WTC11 (cell line): Measurements from ENCODE around the gene MRPL2. TPM values are rescaled to one million over a fixed set of nuclear protein-coding genes. Genes with fewer than 3 reads are reported as not detected.

Experiments
- ATAC-seq: fragments of 200-7000 bp; cut with Tn5 transposase; 2 replicates; pipeline ENCODE4 v1.10.0; 2021; ENCODE audit warnings: mild to moderate bottlenecking, moderate library complexity
- CTCF ChIA-PET: fragments of 300-600 bp; sonication (Branson Sonifier 250); formaldehyde crosslinking; loops from one replicate; lab custom pipeline; 2021; ENCODE audit warnings: antibody characterized with exemption; lab: Charles Lee
- POLR2A ChIA-PET: fragments of 350-600 bp; sonication (Branson Sonifier 250); formaldehyde crosslinking; loops from one replicate; lab custom pipeline; 2021; ENCODE audit warnings: antibody characterized with exemption; lab: Charles Lee
- DNase-seq: peaks from one replicate; pipeline ENCODE4 v3.0.0; 2021; ENCODE audit warnings: low spot score
- H3K27ac Mint-ChIP-seq: 2 replicates; pipeline ENCODE4 v1.8.0; 2021; ENCODE audit warnings: mixed read lengths
- H3K27me3 Mint-ChIP-seq: 2 replicates; pipeline ENCODE4 v1.8.0; 2021; ENCODE audit warnings: low read depth, mild to moderate bottlenecking, moderate library complexity, mixed read lengths
- H3K36me3 Mint-ChIP-seq: 2 replicates; pipeline ENCODE4 v1.8.0; 2021; ENCODE audit warnings: mixed read lengths
- H3K4me1 Mint-ChIP-seq: 2 replicates; pipeline ENCODE4 v1.8.0; 2022; ENCODE audit warnings: mixed read lengths
- H3K4me3 Mint-ChIP-seq: 2 replicates; pipeline ENCODE4 v1.8.0; 2021; ENCODE audit warnings: mild to moderate bottlenecking, moderate library complexity, mixed read lengths
- H3K9me3 Mint-ChIP-seq: 2 replicates; pipeline ENCODE4 v1.8.0; 2021; ENCODE audit warnings: mixed read lengths
- ATF1 ChIP-seq: sonication (generic); formaldehyde crosslinking; IDR thresholded peaks from 2 replicates; pipeline ENCODE4 v1.8.1; 2023; ENCODE audit warnings: mild to moderate bottlenecking, moderate library complexity, missing genetic modification reagents
- EMX1 ChIP-seq: fragments of 250-450 bp; sonication (Bioruptor Pico); IDR thresholded peaks from 2 replicates; pipeline ENCODE4 v1.8.0; 2021; ENCODE audit warnings: mild to moderate bottlenecking
- ETV6 ChIP-seq: sonication (generic); formaldehyde crosslinking; IDR thresholded peaks from 2 replicates; pipeline ENCODE4 v1.8.1; 2022; ENCODE audit warnings: mild to moderate bottlenecking, missing genetic modification reagents
- HMGA2 ChIP-seq: fragments of 250-450 bp; sonication (Bioruptor Pico); IDR thresholded peaks from 2 replicates; pipeline ENCODE4 v1.4.0; 2021; ENCODE audit warnings: mild to moderate bottlenecking, moderate library complexity
- NFATC4 ChIP-seq: fragments of 250-450 bp; sonication (Bioruptor Pico); IDR thresholded peaks from 2 replicates; pipeline ENCODE4 v1.9.0; 2021; ENCODE audit warnings: mild to moderate bottlenecking
- NFYB ChIP-seq: sonication (generic); formaldehyde crosslinking; conservative IDR thresholded peaks from 2 replicates; pipeline ENCODE4 v1.8.0; 2022; ENCODE audit warnings: low read depth, missing genetic modification reagents
- RELA ChIP-seq: sonication (generic); formaldehyde crosslinking; IDR thresholded peaks from 2 replicates; pipeline ENCODE4 v1.8.1; 2022; ENCODE audit warnings: missing genetic modification reagents, mild to moderate bottlenecking, borderline replicate concordance
- SMAD4 ChIP-seq: sonication (generic); formaldehyde crosslinking; IDR thresholded peaks from 2 replicates; pipeline ENCODE4 v1.8.0; 2022; ENCODE audit warnings: mild to moderate bottlenecking, missing genetic modification reagents
- SP1 ChIP-seq: sonication (generic); formaldehyde crosslinking; conservative IDR thresholded peaks from 2 replicates; pipeline ENCODE4 v1.8.1; 2022; ENCODE audit warnings: missing genetic modification reagents
- ZBTB43 ChIP-seq: sonication (generic); formaldehyde crosslinking; IDR thresholded peaks from 2 replicates; pipeline ENCODE4 v1.8.1; 2023; ENCODE audit warnings: mild to moderate bottlenecking, missing genetic modification reagents
- ZNF281 ChIP-seq: sonication (generic); formaldehyde crosslinking; IDR thresholded peaks from 2 replicates; pipeline ENCODE4 v1.8.0; 2023; ENCODE audit warnings: mild to moderate bottlenecking, missing genetic modification reagents
- ZNF416 ChIP-seq: fragments of 250-450 bp; sonication (Bioruptor Pico); IDR thresholded peaks from 2 replicates; pipeline ENCODE4 v1.9.0; 2021; ENCODE audit warnings: mild to moderate bottlenecking, inconsistent platforms
- ZSCAN18 ChIP-seq: fragments of 250-450 bp; sonication (Bioruptor Pico); IDR thresholded peaks from 2 replicates; pipeline ENCODE4 v2.1.2; 2022; ENCODE audit warnings: mild to moderate bottlenecking, moderate library complexity
- total RNA-seq: library from RNA; stranded (reverse); gene quantifications from 3 replicates; pipeline ENCODE4 v1.2.3, GENCODE V29; 2021
- TF ChIP-seq, protein P1 (sequence below): sonication (generic); formaldehyde crosslinking; IDR thresholded peaks from 2 replicates; pipeline ENCODE4 v1.8.0; 2022; ENCODE audit warnings: mild to moderate bottlenecking, missing genetic modification reagents
- TF ChIP-seq, protein P2 (sequence below): sonication (generic); formaldehyde crosslinking; IDR thresholded peaks from 2 replicates; pipeline ENCODE4 v1.8.0; 2022; ENCODE audit warnings: missing genetic modification reagents

The MRPL2 gene
- total RNA-seq, 1 experiment from 2014 or later, result 131 TPM

GRCh38 chr6:43075670-43076463 lies 16.6 kb upstream of the MRPL2 start, which contains the start of gene PTK7 (continued):
- TF ChIP-seq NFYB (CRISPR knock-in tag), result no peak
- no peak for TF ChIP-seq ZSCAN18 (CRISPR knock-in tag)
- no peak for TF ChIP-seq HMGA2 (CRISPR knock-in tag)
- no peak for TF ChIP-seq ETV6 (CRISPR knock-in tag)
- TF ChIP-seq SMAD4 (CRISPR knock-in tag), result no peak
- TF ChIP-seq SP1 (CRISPR knock-in tag), result peak; percentile 79
- TF ChIP-seq ZNF281 (CRISPR knock-in tag), result 0 out of 2 replicates have a peak, but pooled peaks have one; percentile 28
- no peak for TF ChIP-seq NFATC4
- TF ChIP-seq EMX1, result 0 out of 2 replicates have a peak, but pooled peaks have one; percentile 29
- TF ChIP-seq, protein P1, sequence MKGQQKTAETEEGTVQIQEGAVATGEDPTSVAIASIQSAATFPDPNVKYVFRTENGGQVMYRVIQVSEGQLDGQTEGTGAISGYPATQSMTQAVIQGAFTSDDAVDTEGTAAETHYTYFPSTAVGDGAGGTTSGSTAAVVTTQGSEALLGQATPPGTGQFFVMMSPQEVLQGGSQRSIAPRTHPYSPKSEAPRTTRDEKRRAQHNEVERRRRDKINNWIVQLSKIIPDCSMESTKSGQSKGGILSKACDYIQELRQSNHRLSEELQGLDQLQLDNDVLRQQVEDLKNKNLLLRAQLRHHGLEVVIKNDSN (CRISPR knock-in tag), result no peak
- TF ChIP-seq, protein P2, sequence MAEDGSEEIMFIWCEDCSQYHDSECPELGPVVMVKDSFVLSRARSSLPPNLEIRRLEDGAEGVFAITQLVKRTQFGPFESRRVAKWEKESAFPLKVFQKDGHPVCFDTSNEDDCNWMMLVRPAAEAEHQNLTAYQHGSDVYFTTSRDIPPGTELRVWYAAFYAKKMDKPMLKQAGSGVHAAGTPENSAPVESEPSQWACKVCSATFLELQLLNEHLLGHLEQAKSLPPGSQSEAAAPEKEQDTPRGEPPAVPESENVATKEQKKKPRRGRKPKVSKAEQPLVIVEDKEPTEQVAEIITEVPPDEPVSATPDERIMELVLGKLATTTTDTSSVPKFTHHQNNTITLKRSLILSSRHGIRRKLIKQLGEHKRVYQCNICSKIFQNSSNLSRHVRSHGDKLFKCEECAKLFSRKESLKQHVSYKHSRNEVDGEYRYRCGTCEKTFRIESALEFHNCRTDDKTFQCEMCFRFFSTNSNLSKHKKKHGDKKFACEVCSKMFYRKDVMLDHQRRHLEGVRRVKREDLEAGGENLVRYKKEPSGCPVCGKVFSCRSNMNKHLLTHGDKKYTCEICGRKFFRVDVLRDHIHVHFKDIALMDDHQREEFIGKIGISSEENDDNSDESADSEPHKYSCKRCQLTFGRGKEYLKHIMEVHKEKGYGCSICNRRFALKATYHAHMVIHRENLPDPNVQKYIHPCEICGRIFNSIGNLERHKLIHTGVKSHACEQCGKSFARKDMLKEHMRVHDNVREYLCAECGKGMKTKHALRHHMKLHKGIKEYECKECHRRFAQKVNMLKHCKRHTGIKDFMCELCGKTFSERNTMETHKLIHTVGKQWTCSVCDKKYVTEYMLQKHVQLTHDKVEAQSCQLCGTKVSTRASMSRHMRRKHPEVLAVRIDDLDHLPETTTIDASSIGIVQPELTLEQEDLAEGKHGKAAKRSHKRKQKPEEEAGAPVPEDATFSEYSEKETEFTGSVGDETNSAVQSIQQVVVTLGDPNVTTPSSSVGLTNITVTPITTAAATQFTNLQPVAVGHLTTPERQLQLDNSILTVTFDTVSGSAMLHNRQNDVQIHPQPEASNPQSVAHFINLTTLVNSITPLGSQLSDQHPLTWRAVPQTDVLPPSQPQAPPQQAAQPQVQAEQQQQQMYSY (CRISPR knock-in tag), result no peak
- no peak for TF ChIP-seq RELA
- no peak for TF ChIP-seq ZNF416 (CRISPR knock-in tag)

DNA sequence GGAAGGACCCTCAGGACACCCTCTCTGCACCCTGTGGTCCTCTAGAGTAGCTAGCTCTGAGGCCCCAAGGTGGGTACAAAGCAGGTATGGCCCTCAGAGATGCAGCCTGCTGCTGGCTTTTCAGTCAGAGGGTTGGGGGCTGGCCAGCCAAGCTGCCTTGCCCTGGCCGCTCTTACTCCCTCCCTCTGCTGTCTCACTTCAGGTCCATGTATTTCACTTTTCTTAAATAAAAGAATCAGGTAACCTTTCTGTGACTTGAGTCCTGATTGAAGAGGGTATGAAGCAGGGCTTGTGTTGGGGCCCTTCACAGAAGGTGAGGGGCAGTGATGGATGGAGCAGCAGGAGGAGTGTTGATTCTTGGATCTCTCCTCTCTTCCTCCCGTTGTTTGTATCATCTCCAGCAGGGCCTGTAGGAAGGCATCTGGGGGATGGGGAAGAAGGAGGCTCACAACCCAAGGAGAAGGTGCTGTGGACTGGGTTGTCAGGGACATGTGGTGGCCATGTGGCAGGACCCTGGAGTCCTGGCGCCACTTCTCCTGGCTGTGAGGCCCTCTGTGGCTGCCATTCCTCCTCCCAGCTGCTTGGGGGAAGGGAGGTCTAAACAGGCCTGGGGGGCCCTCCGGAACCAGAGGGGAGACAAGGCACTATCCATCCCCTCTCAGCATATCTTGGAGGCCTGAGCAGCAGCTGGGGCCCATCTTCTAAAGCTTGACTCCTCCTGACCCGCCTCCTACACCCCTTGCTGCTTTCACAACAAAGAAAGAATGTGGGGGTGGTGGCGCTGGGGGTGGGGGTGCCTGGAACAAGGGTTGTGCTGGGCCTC lies 15.8 kb upstream of the MRPL2 start:
- Mint-ChIP-seq H3K4me3 (peak overlapping the region; percentile 74), H3K27me3 (no peaks in the 10 kb centered on the region; the same call in 1 of the 2 replicates), H3K27ac (no peak overlapping the region), H3K36me3 (no peaks in the 10 kb centered on the region; the same call in 1 of the 2 replicates), H3K9me3 (no peaks in the 10 kb centered on the region), H3K4me1 (peaks cover 39% of the 10 kb centered on the region)
- CTCF ChIA-PET, result interaction anchor here (0.8 to 3.2 kb wide), 5 partner anchors 50 to 172 kb away, joined by 3 to 50 read pairs (median 3); partner anchors contain the start of gene GNMT
- POLR2A ChIA-PET, result interaction anchor here (0.6 to 2.0 kb wide), 3 partner anchors 34 to 162 kb away, joined by 4 to 8 read pairs (median 5); no protein-coding TSS in a partner anchor
- DNase-seq (no peak), ATAC-seq (no peak)
- TF ChIP-seq ZBTB43 (CRISPR knock-in tag) (no peak), ATF1 (CRISPR knock-in tag) (no peak)
- TF ChIP-seq, protein P2 (CRISPR knock-in tag), result peak; percentile 62
